Caco-2 (cell line): ENCODE results near the gene CDKN2D. TPM values are rescaled to one million over a fixed set of nuclear protein-coding genes. Genes with fewer than 3 reads are reported as not detected.
"Not testable (repeated sequence)": the region's sequence is repeated elsewhere in the genome, so short reads cannot be mapped to it uniquely, and the experiment has no call there.

Experiments
- BruUV-seq: library from RNA; stranded (reverse); fragments of 400-500 nt; replicated peaks from 2 replicates; lab custom pipeline; 2021; lab: Mats Ljungman, UMichigan
- CTCF ChIA-PET: fragments of 300-600 bp; sonication (Branson Sonifier 250); formaldehyde crosslinking; loops from one replicate; lab custom pipeline; 2022; ENCODE audit warnings: antibody characterized with exemption; lab: Charles Lee
- POLR2A ChIA-PET: fragments of 300-600 bp; sonication (Branson Sonifier 250); formaldehyde crosslinking; loops from one replicate; lab custom pipeline; 2022; ENCODE audit warnings: antibody characterized with exemption; lab: Charles Lee
- DNase-seq, 2 experiments: peaks; one replicate each; pipeline versions ENCODE4 v3.0.0 to v3.0.0-alpha.2; 2020 to 2022
- H3K27me3 ChIP-seq: replicated peaks from 2 replicates; pipeline ENCODE4 v1.6.0; 2011; ENCODE audit warnings: low read length; ENCODE audit not compliant: control insufficient read depth, insufficient read depth
- H3K36me3 ChIP-seq: 2 replicates; pipeline ENCODE4 v1.5.1; 2011; ENCODE audit warnings: low read length; ENCODE audit not compliant: control insufficient read depth, insufficient read depth
- H3K4me1 ChIP-seq: fragments of 250-450 bp; sonication (Bioruptor Pico); 2 replicates; pipeline ENCODE4 v1.5.1; 2020; ENCODE audit warnings: mild to moderate bottlenecking
- H3K4me3 ChIP-seq: 2 replicates; pipeline ENCODE4 v1.5.1; 2011; ENCODE audit warnings: low read depth, mild to moderate bottlenecking, control low read depth, low read length
- H3K9me3 ChIP-seq: fragments of 250-450 bp; sonication (Bioruptor Pico); 2 replicates; pipeline ENCODE4 v1.5.1; 2020; ENCODE audit warnings: mild to moderate bottlenecking, moderate library complexity
- H3K27ac Mint-ChIP-seq: one replicate; pipeline ENCODE4 v1.8.0; 2022; ENCODE audit warnings: mixed read lengths; ENCODE audit not compliant: unreplicated experiment
- H3K27me3 Mint-ChIP-seq: one replicate; pipeline ENCODE4 v1.8.0; 2022; ENCODE audit warnings: mixed read lengths; ENCODE audit not compliant: insufficient read depth, unreplicated experiment
- H3K36me3 Mint-ChIP-seq: one replicate; pipeline ENCODE4 v1.8.0; 2022; ENCODE audit warnings: mild to moderate bottlenecking, mixed read lengths; ENCODE audit not compliant: insufficient read depth, unreplicated experiment
- H3K4me1 Mint-ChIP-seq: one replicate; pipeline ENCODE4 v1.8.0; 2022; ENCODE audit warnings: low read depth, mixed read lengths; ENCODE audit not compliant: unreplicated experiment
- H3K4me3 Mint-ChIP-seq: one replicate; pipeline ENCODE4 v1.8.0; 2022; ENCODE audit warnings: mild to moderate bottlenecking, moderate library complexity, mixed read lengths; ENCODE audit not compliant: unreplicated experiment
- H3K9me3 Mint-ChIP-seq: one replicate; pipeline ENCODE4 v1.8.0; 2022; ENCODE audit warnings: mixed read lengths; ENCODE audit not compliant: unreplicated experiment
- CTCF ChIP-seq, 2 experiments: fragments of 200-600 bp in 1 of 2; IDR thresholded peaks; 1 replicate in 1 of 2; 2 replicates in 1 of 2; pipeline versions ENCODE4 v1.5.1 to v1.8.0; 2011 to 2022; ENCODE audit warnings: antibody characterized with exemption in 1 of 2, control low read depth in 1 of 2, inconsistent platforms in 1 of 2, low read depth in 1 of 2, low read length in 1 of 2, mild to moderate bottlenecking in 1 of 2, moderate library complexity in 1 of 2; ENCODE audit not compliant: insufficient read depth in 1 of 2, severe bottlenecking in 1 of 2, unreplicated experiment in 1 of 2
- intact Hi-C: fragments of 100-400 bp; cut with micrococcal nuclease; formaldehyde crosslinking; loops from one replicate; pipeline ENCODE4 v1.10.0; 2022; ENCODE audit not compliant: unreplicated experiment
- total RNA-seq: library from RNA; stranded (reverse); gene quantifications from 2 replicates; pipeline ENCODE4 v1.2.3, GENCODE V29; 2022

The CDKN2D gene
- total RNA-seq, 1 experiment from 2014 or later: 5.0 TPM

GRCh38 chr19:10575011-10575716 lies 6.4 kb upstream of the CDKN2D start:
- H3K27me3 ChIP-seq: no peaks in the 10 kb centered on the region
- H3K27me3 Mint-ChIP-seq: no peaks in the 10 kb centered on the region
- H3K4me3 ChIP-seq: no peak overlapping the region
- no peak for DNase-seq
- no peak for TF ChIP-seq CTCF (IDR thresholded peaks at IDR 0.05; ENCODE audit: insufficient read depth in 1 of 2, low read depth in 1 of 2, low read length in 1 of 2, severe bottlenecking in 1 of 2, unreplicated experiment in 1 of 2)
- BruUV-seq: no TSS peak
- intact Hi-C loops: no loop called here
- peaks cover 13% of the 10 kb centered on the region for H3K4me1 Mint-ChIP-seq
- H3K4me3 Mint-ChIP-seq: peak overlapping the region; percentile 29
- ChIA-PET POLR2A (no interaction called here), CTCF (interaction anchor here (0.7 kb wide), 1 partner anchor 69 kb away, joined by 7 read pairs; no protein-coding TSS in a partner anchor)
- no peaks in the 10 kb centered on the region for H3K9me3 Mint-ChIP-seq
- H3K27ac Mint-ChIP-seq: peak overlapping the region; percentile 36
- no peaks in the 10 kb centered on the region for H3K9me3 ChIP-seq
- H3K4me1 ChIP-seq: peaks cover 12% of the 10 kb centered on the region
- peaks cover 79% of the 10 kb centered on the region for H3K36me3 Mint-ChIP-seq
- H3K36me3 ChIP-seq: peaks cover 1% of the 10 kb centered on the region; the same call in 1 of the 2 replicates

- Histone ChIP-seq H3K4me1 (peaks cover 15% of the 10 kb centered on the region), H3K36me3 (peaks cover 1% of the 10 kb centered on the region; the same call in 1 of the 2 replicates), H3K27me3 (no peaks in the 10 kb centered on the region), H3K9me3 (no peaks in the 10 kb centered on the region), H3K4me3 (no peak overlapping the region)
- no peaks in the 10 kb centered on the region for H3K27me3 Mint-ChIP-seq
- peak overlapping the region; percentile 29 for H3K4me3 Mint-ChIP-seq
- H3K4me1 Mint-ChIP-seq: peaks cover 15% of the 10 kb centered on the region
- no TSS peak for BruUV-seq
- intact Hi-C loops: no loop called here
- H3K27ac Mint-ChIP-seq: peak overlapping the region; percentile 36
- ChIA-PET POLR2A (no interaction called here), CTCF (no interaction called here)
- no peaks in the 10 kb centered on the region for H3K9me3 Mint-ChIP-seq
- no peak for TF ChIP-seq CTCF (IDR thresholded peaks at IDR 0.05; ENCODE audit: insufficient read depth in 1 of 2, low read depth in 1 of 2, low read length in 1 of 2, severe bottlenecking in 1 of 2, unreplicated experiment in 1 of 2)
- no peak for DNase-seq
- H3K36me3 Mint-ChIP-seq: peaks cover 81% of the 10 kb centered on the region
Measured at GRCh38 chr19:10574462-10574861, 5.7 kb upstream of the CDKN2D start.

- DNase-seq, H3K9me3 Mint-ChIP-seq, H3K36me3 ChIP-seq, H3K4me3 ChIP-seq, H3K4me3 Mint-ChIP-seq, intact Hi-C loops, H3K27me3 Mint-ChIP-seq, BruUV-seq, POLR2A ChIA-PET, H3K9me3 ChIP-seq, H3K27me3 ChIP-seq, H3K27ac Mint-ChIP-seq: not testable (repeated sequence)
- CTCF ChIA-PET: interaction anchor here (0.6 kb wide), 1 partner anchor 70 kb away, joined by 3 read pairs; no protein-coding TSS in a partner anchor
- H3K4me1 ChIP-seq: peaks cover 15% of the 10 kb centered on the region
- peaks cover 81% of the 10 kb centered on the region for H3K36me3 Mint-ChIP-seq
- H3K4me1 Mint-ChIP-seq: peaks cover 20% of the 10 kb centered on the region
Measured at GRCh38 chr19:10573793-10574192, 5.0 kb upstream of the CDKN2D start.
